ENCODE data around the gene TBXAS1. TPM values are rescaled to one million over a fixed set of nuclear protein-coding genes. Genes with fewer than 3 reads are reported as not detected.

The TBXAS1 gene
- 10 to 100 TPM in 1 of 2 donors, 1 to 10 TPM in 1; 5.9 to 10.7 TPM for polyA plus RNA-seq

DNA sequence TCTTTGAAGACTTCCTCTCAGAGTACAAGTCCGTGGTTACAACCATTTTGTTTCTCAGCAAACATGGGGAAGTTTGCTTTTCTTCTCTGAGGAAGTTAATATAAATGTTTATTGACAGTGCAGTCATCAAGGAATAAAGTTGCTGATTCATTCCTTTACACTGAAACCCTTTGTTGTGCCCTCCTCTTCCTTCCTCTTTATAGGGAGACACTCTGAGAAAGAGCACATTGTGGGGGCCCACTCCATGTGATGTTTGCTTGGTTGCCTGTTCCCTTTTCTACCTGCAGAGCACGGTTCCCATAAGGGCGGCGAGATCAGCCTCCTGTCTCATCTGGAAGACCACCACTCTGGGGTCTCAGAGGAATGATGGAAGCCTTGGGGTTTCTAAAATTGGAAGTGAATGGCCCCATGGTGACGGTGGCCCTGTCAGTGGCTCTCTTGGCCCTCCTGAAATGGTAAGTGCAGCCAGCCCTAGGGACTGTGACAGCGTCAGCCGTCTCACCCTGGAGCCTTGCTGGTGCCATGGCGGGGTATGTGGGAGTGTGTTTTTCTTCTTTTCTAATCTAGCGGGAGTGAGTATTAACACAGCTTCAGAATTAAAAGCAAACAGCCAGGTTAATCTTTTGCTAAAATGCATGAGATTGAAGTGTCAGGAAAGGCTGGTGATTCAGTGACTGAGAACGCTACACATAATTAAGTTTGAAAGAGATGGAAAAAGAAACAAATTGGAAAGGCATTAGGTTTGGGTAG, at the start of gene TBXAS1:
Gene TBXAS1 (plus strand): TSS at position 240 of the 750 bp plus-strand sequence. CDS start 127 bp downstream, at position 367.
- Histone ChIP-seq H3K9me3 (ENCODE audit: control insufficient read depth in 2 of 2, insufficient read depth in 1 of 2, low read depth in 1 of 2, low read length in 1 of 2) (no peaks in the 10 kb centered on the region), H3K4me3 (ENCODE audit: low read depth in 1 of 2, low read length in 2 of 2) (no peak within 1 kb of the TSS), H3K4me1 (ENCODE audit: control insufficient read depth in 2 of 2, insufficient read depth in 2 of 2, low read length in 1 of 2) (no peaks in the 10 kb centered on the region), H3K27ac (ENCODE audit: low read depth in 2 of 2, low read length in 1 of 2) (peak within 1 kb of the TSS in 1 of 2 donors; percentile 11), H3K27me3 (ENCODE audit: control insufficient read depth in 1 of 2, insufficient read depth in 2 of 2, low read length in 2 of 2) (no peaks in the 10 kb centered on the region), H3K36me3 (ENCODE audit: control insufficient read depth in 2 of 2, insufficient read depth in 2 of 2, low read length in 1 of 2) (no peaks in the 10 kb centered on the region)
- WGBS, 2 donors: 61 to 82% methylated on average over 10 of the region's 10 CpGs

DNA sequence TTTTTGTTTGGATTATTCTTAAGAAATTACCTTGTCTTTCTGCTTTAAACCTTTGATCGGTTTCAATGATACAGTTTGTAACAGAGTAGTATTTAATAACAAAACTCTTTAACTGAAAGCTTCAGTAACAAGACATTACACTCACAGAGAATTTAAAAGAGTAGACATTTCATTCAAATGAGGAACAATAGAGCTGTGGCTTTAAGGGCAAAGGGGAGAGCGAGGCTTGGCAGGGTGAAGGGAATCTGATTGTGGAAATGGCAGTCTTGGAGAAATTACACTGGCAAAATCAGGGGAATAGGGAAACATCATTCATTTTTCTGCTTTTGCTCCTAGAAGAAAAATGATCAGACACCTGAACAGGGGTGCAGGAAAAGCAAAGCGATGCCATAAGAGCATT, 46.1 kb upstream of the TBXAS1 start:
- H3K27me3 ChIP-seq (ENCODE audit: control insufficient read depth in 1 of 2, insufficient read depth in 2 of 2, low read length in 2 of 2): no peaks in the 10 kb centered on the region
- peaks cover 0 to 5% of the 10 kb centered on the region in 2 donors for H3K4me1 ChIP-seq (ENCODE audit: control insufficient read depth in 2 of 2, insufficient read depth in 2 of 2, low read length in 1 of 2)
- WGBS, 2 donors: 78 to 79% methylated on average over 3 of the region's 3 CpGs
- H3K36me3 ChIP-seq (ENCODE audit: control insufficient read depth in 2 of 2, insufficient read depth in 2 of 2, low read length in 1 of 2): no peaks in the 10 kb centered on the region
- no peak overlapping the region for H3K27ac ChIP-seq (ENCODE audit: low read depth in 2 of 2, low read length in 1 of 2)
- no peak overlapping the region for H3K4me3 ChIP-seq (ENCODE audit: low read depth in 1 of 2, low read length in 2 of 2)
- no peaks in the 10 kb centered on the region for H3K9me3 ChIP-seq (ENCODE audit: control insufficient read depth in 2 of 2, insufficient read depth in 1 of 2, low read depth in 1 of 2, low read length in 1 of 2)

DNA sequence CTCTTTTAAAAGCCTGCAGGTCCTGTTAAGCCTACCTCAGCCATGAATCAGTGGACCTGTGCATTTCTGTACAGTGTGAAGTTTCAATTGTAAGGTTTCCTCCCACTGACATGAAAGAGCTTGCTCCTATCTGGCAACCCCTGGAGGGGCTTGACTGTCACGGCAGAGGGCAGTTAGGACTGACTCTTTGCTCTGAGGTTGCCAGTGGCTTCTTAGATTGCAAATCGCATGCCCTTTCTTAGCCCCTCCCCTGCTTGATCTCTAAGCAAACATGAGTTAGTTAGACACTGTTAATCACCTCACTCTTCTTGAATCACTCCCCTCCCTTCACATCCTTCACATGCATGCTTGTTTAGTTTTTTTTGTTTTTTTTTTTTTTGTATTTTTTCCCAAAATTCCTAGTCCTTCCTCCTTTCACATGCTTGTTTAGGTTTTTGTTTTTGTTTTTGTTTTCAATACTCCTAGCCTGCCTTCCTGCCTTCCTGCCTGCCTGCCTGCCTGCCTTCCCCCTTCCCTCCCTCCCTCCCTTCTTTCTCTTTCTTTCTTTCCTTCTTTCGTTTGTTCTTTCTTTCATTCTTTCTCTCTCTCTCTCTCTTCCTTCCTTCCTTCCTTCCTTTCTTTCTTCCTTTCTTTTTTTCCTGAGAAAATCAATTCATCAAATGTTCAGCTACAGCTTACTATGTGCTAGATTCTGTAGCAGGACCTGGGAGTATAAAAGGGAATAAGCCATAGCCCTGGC, 45.2 kb upstream of the TBXAS1 start:
- H3K27ac ChIP-seq (ENCODE audit: low read depth in 2 of 2, low read length in 1 of 2): peak overlapping the region; percentile 36 to 63

DNA sequence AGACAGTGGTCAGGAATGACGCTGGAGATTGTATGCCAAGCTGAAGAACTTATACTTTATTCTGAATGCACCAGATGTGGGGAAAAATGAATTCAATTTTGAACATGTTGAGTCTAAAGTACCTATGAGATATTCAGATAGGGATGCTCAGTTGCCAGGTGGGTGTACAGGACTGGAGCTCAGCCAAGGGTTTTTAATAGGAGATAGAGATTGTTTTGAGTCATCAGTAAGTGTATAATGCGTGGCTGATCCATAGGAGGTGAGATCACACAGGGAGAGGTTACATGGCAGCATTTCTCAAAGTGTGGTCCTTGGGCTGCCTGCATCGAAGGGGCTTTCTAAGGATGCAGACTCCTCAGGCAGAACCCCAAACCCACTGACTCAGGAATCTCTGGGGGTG, 44.4 kb upstream of the TBXAS1 start:
- 60 to 75% methylated on average over 3 of the region's 3 CpGs for WGBS, 2 donors

More for the DNA sequence above, 45.2 kb upstream of the TBXAS1 start:
- Histone ChIP-seq H3K27me3 (ENCODE audit: control insufficient read depth in 1 of 2, insufficient read depth in 2 of 2, low read length in 2 of 2) (no peaks in the 10 kb centered on the region), H3K36me3 (ENCODE audit: control insufficient read depth in 2 of 2, insufficient read depth in 2 of 2, low read length in 1 of 2) (peaks cover 0 to 3% of the 10 kb centered on the region in 2 donors), H3K4me1 (ENCODE audit: control insufficient read depth in 2 of 2, insufficient read depth in 2 of 2, low read length in 1 of 2) (peaks cover 0 to 5% of the 10 kb centered on the region in 2 donors), H3K9me3 (ENCODE audit: control insufficient read depth in 2 of 2, insufficient read depth in 1 of 2, low read depth in 1 of 2, low read length in 1 of 2) (no peaks in the 10 kb centered on the region), H3K4me3 (ENCODE audit: low read depth in 1 of 2, low read length in 2 of 2) (no peak overlapping the region)
- WGBS, 2 donors: 34 to 38% methylated on average over 3 of the region's 3 CpGs

DNA sequence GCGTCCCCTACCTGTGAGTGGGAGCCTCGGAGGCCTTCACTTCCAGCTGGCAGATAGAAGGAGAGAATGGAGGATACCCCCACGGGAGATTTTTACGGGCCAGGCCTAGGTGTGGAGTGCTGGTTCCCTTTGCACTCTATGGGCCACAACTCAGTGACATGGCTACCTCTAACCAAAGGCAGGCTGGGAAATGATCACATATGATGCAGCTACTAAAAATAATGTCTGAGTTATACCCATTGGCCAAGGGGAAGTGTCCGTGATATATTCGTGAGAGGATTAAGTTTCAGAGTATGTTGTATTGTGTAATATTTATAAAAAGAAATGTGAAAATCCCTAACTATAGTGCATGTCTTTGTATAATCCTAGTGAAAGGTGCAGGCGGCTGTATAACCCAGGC, 37.7 kb upstream of the TBXAS1 start:
- 88 to 91% methylated on average over 7 of the region's 7 CpGs for WGBS, 2 donors
- H3K36me3 ChIP-seq (ENCODE audit: control insufficient read depth in 2 of 2, insufficient read depth in 2 of 2, low read length in 1 of 2): peaks cover 0 to 3% of the 10 kb centered on the region in 2 donors
- no peak overlapping the region for H3K27ac ChIP-seq (ENCODE audit: low read depth in 2 of 2, low read length in 1 of 2)
- H3K27me3 ChIP-seq (ENCODE audit: control insufficient read depth in 1 of 2, insufficient read depth in 2 of 2, low read length in 2 of 2): no peaks in the 10 kb centered on the region
- no peaks in the 10 kb centered on the region for H3K4me1 ChIP-seq (ENCODE audit: control insufficient read depth in 2 of 2, insufficient read depth in 2 of 2, low read length in 1 of 2)
- H3K4me3 ChIP-seq (ENCODE audit: low read depth in 1 of 2, low read length in 2 of 2): no peak overlapping the region
- no peaks in the 10 kb centered on the region for H3K9me3 ChIP-seq (ENCODE audit: control insufficient read depth in 2 of 2, insufficient read depth in 1 of 2, low read depth in 1 of 2, low read length in 1 of 2)

More for the DNA sequence above, 44.4 kb upstream of the TBXAS1 start:
- H3K27me3 ChIP-seq (ENCODE audit: control insufficient read depth in 1 of 2, insufficient read depth in 2 of 2, low read length in 2 of 2): no peaks in the 10 kb centered on the region
- peak overlapping the region; percentile 11 to 64 for H3K27ac ChIP-seq (ENCODE audit: low read depth in 2 of 2, low read length in 1 of 2)
- no peak overlapping the region for H3K4me3 ChIP-seq (ENCODE audit: low read depth in 1 of 2, low read length in 2 of 2)
- H3K36me3 ChIP-seq (ENCODE audit: control insufficient read depth in 2 of 2, insufficient read depth in 2 of 2, low read length in 1 of 2): peaks cover 0 to 3% of the 10 kb centered on the region in 2 donors
- H3K4me1 ChIP-seq (ENCODE audit: control insufficient read depth in 2 of 2, insufficient read depth in 2 of 2, low read length in 1 of 2): peaks cover 0 to 5% of the 10 kb centered on the region in 2 donors
- no peaks in the 10 kb centered on the region for H3K9me3 ChIP-seq (ENCODE audit: control insufficient read depth in 2 of 2, insufficient read depth in 1 of 2, low read depth in 1 of 2, low read length in 1 of 2)

DNA sequence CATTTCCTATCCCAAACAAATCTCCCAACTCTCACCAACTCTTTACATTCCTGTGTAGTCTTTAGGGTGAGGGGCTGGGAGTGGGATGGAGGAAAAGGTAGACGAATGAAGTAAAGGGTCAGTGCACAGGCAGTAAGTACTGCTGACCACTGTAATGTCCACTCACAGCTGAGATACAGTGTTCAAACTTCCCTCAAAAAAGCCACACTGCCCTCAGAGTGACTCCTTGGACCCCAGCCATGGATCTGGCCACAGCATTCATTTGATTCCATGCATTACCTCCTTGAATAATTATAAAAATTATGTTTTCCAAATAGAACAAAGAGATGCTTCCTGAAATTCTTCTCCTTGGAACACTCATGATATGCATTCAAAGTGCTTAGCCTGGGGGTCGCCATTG, 31.5 kb upstream of the TBXAS1 start:
- Histone ChIP-seq H3K27me3 (ENCODE audit: control insufficient read depth in 1 of 2, insufficient read depth in 2 of 2, low read length in 2 of 2) (no peaks in the 10 kb centered on the region), H3K4me1 (ENCODE audit: control insufficient read depth in 2 of 2, insufficient read depth in 2 of 2, low read length in 1 of 2) (peaks cover 0 to 3% of the 10 kb centered on the region in 2 donors), H3K27ac (ENCODE audit: low read depth in 2 of 2, low read length in 1 of 2) (no peak overlapping the region), H3K36me3 (ENCODE audit: control insufficient read depth in 2 of 2, insufficient read depth in 2 of 2, low read length in 1 of 2) (no peaks in the 10 kb centered on the region), H3K9me3 (ENCODE audit: control insufficient read depth in 2 of 2, insufficient read depth in 1 of 2, low read depth in 1 of 2, low read length in 1 of 2) (no peaks in the 10 kb centered on the region), H3K4me3 (ENCODE audit: low read depth in 1 of 2, low read length in 2 of 2) (no peak overlapping the region)
- 55 to 61% methylated on average over 2 of the region's 2 CpGs for WGBS, 2 donors

DNA sequence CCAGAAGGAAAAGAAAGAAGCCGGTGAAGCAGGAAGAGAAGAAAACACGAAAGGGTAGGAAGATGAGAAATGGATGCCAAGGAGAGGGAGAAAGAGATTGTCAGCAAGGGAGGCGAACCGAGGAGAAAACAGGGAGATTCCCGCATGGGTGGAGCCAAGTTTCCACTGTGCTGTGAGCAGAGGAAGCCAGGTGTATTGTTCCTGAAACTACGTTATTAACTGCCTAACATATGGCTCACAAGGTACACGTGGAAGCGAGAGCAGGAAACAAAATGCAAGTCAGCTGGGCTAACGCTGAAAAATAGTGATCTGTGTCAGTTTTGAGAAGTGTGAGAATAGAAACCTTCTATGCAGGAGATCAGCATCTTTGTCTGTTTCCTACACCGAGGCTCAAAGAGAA, 30.8 kb upstream of the TBXAS1 start:
- Histone ChIP-seq H3K36me3 (ENCODE audit: control insufficient read depth in 2 of 2, insufficient read depth in 2 of 2, low read length in 1 of 2) (no peaks in the 10 kb centered on the region), H3K9me3 (ENCODE audit: control insufficient read depth in 2 of 2, insufficient read depth in 1 of 2, low read depth in 1 of 2, low read length in 1 of 2) (no peaks in the 10 kb centered on the region), H3K4me3 (ENCODE audit: low read depth in 1 of 2, low read length in 2 of 2) (no peak overlapping the region), H3K4me1 (ENCODE audit: control insufficient read depth in 2 of 2, insufficient read depth in 2 of 2, low read length in 1 of 2) (peaks cover 0 to 3% of the 10 kb centered on the region in 2 donors), H3K27ac (ENCODE audit: low read depth in 2 of 2, low read length in 1 of 2) (peak overlapping the region in 1 of 2 donors; percentile 40), H3K27me3 (ENCODE audit: control insufficient read depth in 1 of 2, insufficient read depth in 2 of 2, low read length in 2 of 2) (no peaks in the 10 kb centered on the region)
- WGBS, 2 donors: 26 to 33% methylated on average over 10 of the region's 10 CpGs

DNA sequence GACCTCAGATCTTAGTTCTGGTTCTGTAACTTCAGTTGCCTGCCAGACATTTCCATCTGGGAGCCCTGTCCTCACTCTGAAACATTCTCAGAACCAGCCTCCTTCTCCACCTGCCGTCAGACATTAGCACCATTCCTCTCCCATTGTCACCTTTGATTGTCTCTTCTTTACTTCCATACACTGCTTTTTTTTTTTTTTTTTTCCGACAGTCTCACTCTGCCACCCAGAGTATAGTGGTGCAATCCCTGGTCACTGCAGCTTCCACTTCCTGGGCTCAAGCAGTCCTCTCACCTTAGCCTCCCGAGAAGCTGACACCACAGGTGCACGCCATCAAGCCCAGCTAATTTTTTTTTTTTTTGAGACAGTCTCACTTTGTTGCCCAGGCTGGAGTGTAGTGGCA, 30.2 kb upstream of the TBXAS1 start:
- no peaks in the 10 kb centered on the region for H3K36me3 ChIP-seq (ENCODE audit: control insufficient read depth in 2 of 2, insufficient read depth in 2 of 2, low read length in 1 of 2)

DNA sequence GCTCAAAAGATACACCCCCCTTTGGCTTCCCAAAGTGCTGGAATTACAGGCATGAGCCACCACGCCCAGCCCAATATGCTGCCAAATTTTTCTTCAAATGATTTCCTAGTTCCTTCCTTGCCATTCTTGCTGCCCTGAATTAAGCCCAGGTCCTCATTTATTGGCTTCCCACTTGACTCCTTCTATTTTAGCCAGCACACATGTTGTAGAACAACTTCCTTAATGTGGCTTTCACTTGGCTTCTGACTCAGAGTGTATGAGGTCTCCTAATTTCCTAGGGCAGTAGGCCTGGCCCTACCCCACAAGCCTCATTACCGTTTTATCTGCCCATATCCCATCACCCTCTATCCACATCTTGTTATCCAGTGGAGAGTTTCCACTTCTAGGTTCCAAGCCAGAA, 29.5 kb upstream of the TBXAS1 start:
- H3K27me3 ChIP-seq (ENCODE audit: control insufficient read depth in 1 of 2, insufficient read depth in 2 of 2, low read length in 2 of 2): no peaks in the 10 kb centered on the region
- no peak overlapping the region for H3K27ac ChIP-seq (ENCODE audit: low read depth in 2 of 2, low read length in 1 of 2)
- peaks cover 0 to 3% of the 10 kb centered on the region in 2 donors for H3K4me1 ChIP-seq (ENCODE audit: control insufficient read depth in 2 of 2, insufficient read depth in 2 of 2, low read length in 1 of 2)
- H3K4me3 ChIP-seq (ENCODE audit: low read depth in 1 of 2, low read length in 2 of 2): no peak overlapping the region
- no peaks in the 10 kb centered on the region for H3K9me3 ChIP-seq (ENCODE audit: control insufficient read depth in 2 of 2, insufficient read depth in 1 of 2, low read depth in 1 of 2, low read length in 1 of 2)
- H3K36me3 ChIP-seq (ENCODE audit: control insufficient read depth in 2 of 2, insufficient read depth in 2 of 2, low read length in 1 of 2): no peaks in the 10 kb centered on the region
- WGBS, 2 donors: 44 to 55% methylated on average over 2 of the region's 2 CpGs

More for the DNA sequence above, 30.2 kb upstream of the TBXAS1 start:
- no peaks in the 10 kb centered on the region for H3K9me3 ChIP-seq (ENCODE audit: control insufficient read depth in 2 of 2, insufficient read depth in 1 of 2, low read depth in 1 of 2, low read length in 1 of 2)
- WGBS, 2 donors: 92 to 94% methylated on average over 3 to 4 of the region's 4 CpGs
- no peaks in the 10 kb centered on the region for H3K27me3 ChIP-seq (ENCODE audit: control insufficient read depth in 1 of 2, insufficient read depth in 2 of 2, low read length in 2 of 2)
- no peak overlapping the region for H3K27ac ChIP-seq (ENCODE audit: low read depth in 2 of 2, low read length in 1 of 2)
- peaks cover 0 to 3% of the 10 kb centered on the region in 2 donors for H3K4me1 ChIP-seq (ENCODE audit: control insufficient read depth in 2 of 2, insufficient read depth in 2 of 2, low read length in 1 of 2)
- H3K4me3 ChIP-seq (ENCODE audit: low read depth in 1 of 2, low read length in 2 of 2): no peak overlapping the region
